Fibroblast of gingiva (primary cell): ENCODE data around the gene DOCK4.

Experiments used
- DNase-seq: peaks from one replicate; pipeline ENCODE4 v3.0.0-alpha.2; 2011; ENCODE audit warnings: low read depth

DOCK4 gene

GRCh38 chr7:111858331-111858730 lies 347.9 kb downstream of the DOCK4 start:
- no peak for DNase-seq

DNA sequence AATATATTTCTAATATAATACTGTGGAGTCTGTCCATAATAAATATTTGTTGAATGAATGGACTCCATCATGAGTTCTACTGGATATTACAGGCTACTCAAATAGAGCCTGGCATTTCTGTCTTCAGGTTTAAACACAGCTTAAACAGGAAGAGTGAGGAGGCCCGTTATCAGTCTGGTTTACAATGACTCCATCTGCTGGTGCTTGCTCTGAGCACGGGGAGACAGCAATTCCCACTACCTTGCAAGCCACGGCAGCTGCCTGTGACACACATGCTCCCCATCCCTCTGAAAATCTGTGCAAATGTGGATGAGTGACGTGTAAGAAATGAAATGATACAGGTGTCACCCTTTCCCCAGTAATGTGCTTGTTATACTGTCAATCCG lies 350.4 kb downstream of the DOCK4 start:
- DNase-seq = no peak

GRCh38 chr7:111855161-111855841 lies 350.9 kb downstream of the DOCK4 start:
- DNase-seq = peak; percentile 71

GRCh38 chr7:111853201-111853990 lies 352.8 kb downstream of the DOCK4 start:
- DNase-seq = no peak

- no peak for DNase-seq
These were observed 354.1 kb downstream of the DOCK4 start for GRCh38 chr7:111852081-111852480.

DNA sequence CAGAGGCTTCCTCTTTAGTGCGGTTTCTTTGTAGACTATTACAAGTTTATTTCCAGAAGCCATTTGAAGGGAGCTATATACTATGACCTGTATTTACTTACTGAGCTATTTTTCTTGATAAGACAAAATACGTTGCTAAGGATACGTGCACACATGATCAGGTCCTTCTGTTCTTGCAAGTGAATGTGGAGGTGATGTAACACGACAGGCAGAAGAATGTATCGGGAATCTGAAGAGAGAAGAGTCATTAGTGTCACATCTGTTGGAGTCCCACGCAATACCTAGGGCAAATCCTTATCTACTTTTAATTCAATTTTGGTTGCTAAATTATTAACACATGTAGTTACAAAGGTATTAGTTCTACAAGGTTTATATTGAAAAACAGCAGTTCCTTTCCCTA lies 359.3 kb downstream of the DOCK4 start:
- no peak for DNase-seq

GRCh38 chr7:111845853-111846252 lies 360.3 kb downstream of the DOCK4 start:
- no peak for DNase-seq

GRCh38 chr7:111844904-111845671 lies 361.1 kb downstream of the DOCK4 start:
- no peak for DNase-seq

GRCh38 chr7:111842491-111842890 lies 363.7 kb downstream of the DOCK4 start:
- DNase-seq = no peak

- DNase-seq = no peak
These were observed 364.5 kb downstream of the DOCK4 start for GRCh38 chr7:111841596-111842205.

GRCh38 chr7:111840528-111840927 lies 365.7 kb downstream of the DOCK4 start:
- DNase-seq = no peak

GRCh38 chr7:111839261-111839660 lies 366.9 kb downstream of the DOCK4 start:
- no peak for DNase-seq

- no peak for DNase-seq
These were observed 369.6 kb downstream of the DOCK4 start for GRCh38 chr7:111836592-111836991.

DNA sequence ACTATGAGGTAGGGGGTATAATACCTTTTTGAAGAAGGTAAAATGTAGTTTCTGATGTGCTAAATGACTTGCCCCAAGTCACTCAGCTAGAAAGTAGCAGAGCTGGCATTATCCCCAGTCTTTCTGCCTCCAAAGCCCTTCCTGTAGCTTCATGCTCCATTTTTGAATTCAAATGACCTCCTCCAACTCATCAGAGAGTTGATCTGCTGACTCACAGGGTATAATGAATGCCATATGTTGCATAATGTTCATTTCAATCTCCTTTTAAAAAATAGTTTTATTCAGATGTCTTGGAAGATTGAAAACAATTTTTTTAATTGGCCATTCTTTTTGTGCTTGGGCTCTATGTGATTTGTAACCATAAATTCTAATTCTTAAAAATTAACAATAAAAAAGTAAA lies 371.1 kb downstream of the DOCK4 start:
- peak; percentile 81 for DNase-seq

- DNase-seq = no peak
These were observed 371.8 kb downstream of the DOCK4 start for GRCh38 chr7:111834367-111834766.

DNA sequence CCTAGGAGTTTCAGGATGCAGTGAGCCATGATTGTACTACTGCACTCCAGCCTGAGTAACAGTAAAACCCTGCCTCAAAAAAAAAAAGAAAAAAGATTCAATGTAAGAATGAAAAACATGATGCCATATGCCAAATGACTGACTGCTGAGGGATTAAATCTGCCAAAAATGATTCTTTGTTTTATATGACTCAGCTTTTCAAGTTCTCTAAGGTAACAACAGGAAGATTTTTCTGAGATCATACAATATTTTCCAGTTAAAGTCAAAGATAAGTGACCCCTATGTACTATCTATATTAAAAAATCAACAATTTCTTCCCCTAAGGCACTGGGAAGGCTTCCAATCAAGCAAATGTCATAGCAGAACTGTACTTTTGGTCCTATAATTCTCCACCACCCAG lies 372.7 kb downstream of the DOCK4 start:
- DNase-seq = no peak

- no peak for DNase-seq
These were observed 374.0 kb downstream of the DOCK4 start for GRCh38 chr7:111832174-111832573.

GRCh38 chr7:111829221-111829620 lies 377.0 kb downstream of the DOCK4 start:
- no peak for DNase-seq

DNA sequence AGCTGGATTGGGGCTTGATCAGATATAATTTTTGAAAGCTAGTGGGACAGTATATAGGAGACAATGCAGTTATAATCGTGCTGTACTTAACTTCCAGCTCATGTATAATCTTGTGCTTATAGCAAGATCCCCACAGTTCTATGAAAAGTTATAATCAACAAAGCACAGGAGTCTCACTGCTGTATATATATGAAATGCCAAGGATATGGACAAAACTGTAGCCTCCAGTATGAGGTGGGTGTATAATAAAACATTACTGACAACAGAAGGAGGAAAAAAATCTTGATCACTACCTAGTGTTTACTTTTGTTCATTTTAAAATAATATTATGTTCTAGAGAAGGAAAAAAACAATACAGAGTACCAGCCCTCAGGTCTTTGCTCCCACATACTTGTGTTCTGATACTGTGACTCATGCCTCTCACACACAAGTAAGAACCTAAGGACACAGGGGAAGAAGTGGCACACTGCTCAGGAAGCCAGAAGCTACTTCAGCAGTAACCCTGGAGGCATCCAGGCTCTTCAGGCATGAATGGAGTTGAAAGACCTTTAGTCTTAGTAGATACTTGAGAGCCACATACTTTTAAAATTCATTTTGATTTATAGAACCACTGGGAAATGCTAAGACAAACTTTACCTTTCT lies 378.2 kb downstream of the DOCK4 start:
- peak; percentile 46 for DNase-seq

GRCh38 chr7:111825046-111825445 lies 381.2 kb downstream of the DOCK4 start:
- peak; percentile 51 for DNase-seq

DNA sequence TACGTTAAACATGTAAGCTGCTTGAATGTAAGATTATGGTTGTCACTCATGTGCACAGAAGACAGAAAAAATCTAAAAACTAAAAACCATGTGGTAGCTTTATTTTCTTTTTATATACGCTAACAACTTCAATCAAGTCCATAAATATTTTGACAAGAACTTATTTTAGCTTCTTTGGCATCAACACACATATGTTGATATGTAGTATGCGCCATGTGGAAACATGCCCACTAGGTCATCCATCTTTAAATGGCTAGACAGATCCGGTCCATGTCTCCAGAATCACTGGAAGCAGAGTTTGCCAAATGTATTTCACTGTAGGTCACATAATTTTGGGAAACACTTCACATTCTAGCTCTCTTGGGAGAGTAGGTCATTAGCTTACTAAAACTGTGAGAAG lies 382.4 kb downstream of the DOCK4 start:
- DNase-seq = no peak

DNA sequence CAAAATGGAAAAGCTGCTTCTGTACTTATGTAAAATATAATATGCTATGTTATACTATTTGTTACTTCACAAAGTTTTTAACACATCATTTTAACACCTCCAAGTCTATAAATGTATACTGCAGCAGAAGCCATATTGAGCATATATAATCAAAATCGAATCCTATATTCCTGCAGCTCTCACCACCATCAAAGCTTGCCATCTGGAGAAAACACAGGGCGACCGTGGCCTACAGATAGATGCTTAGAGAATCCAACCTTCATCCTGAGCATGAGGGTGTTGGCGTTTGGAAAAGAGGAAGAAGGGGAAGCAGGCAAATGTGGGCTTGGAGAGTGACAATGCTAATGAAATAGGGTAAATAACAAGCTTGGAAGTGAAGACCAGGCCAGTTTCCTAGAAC lies 385.2 kb downstream of the DOCK4 start:
- DNase-seq = no peak
